Measurements from ENCODE around the gene EFEMP2. TPM values are rescaled to one million over a fixed set of nuclear protein-coding genes. Genes with fewer than 3 reads are reported as not detected.

The EFEMP2 gene
- total RNA-seq, 1 experiment from 2014 or later = 4.5 TPM

DNA sequence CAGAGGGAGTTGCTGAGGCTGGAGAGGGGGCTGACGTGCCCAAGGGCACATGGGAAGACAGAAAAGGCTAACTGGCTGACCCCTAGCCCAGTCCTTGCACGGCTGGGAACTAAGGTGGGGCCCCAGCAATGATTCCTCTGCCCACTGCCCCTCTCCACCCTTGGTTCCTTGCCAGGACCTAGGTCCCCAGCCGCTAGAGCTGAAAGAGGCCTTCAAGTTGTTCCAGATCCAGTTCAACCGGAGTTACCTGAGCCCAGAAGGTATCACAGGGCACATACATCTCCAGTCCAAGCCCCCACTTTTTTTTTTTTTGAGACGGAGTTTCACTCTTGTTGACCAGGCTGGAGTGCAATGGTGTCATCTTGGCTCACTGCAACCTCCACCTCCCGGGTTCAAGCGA, 7.4 kb upstream of the EFEMP2 start:
- intact Hi-C loops (cut with micrococcal nuclease) = no loop called here
- H3K9ac ChIP-seq (ENCODE audit: low read length) = no peak overlapping the region
- H3F3A ChIP-seq (ENCODE audit: low read length, unreplicated experiment) = no peaks in the 10 kb centered on the region
- H3K79me2 ChIP-seq (ENCODE audit: low read length) = peaks cover 8% of the 10 kb centered on the region; the same call in 1 of the 2 replicates
- no peaks in the 10 kb centered on the region for H3K9me3 ChIP-seq (ENCODE audit: low read length)
- no peaks in the 10 kb centered on the region for H3K4me1 ChIP-seq (ENCODE audit: insufficient read depth, low read length)
- DNase-seq = no peak
- H2AFZ ChIP-seq (ENCODE audit: low read length) = no peak overlapping the region
- H3K9me2 ChIP-seq (replicated peaks; ENCODE audit: low read length) = no peaks in the 10 kb centered on the region
- no TSS peak for BruUV-seq (replicated peaks)
- no peaks in the 10 kb centered on the region for H3K27me3 ChIP-seq (ENCODE audit: low read length)
- H4K20me1 ChIP-seq (ENCODE audit: low read length) = no peaks in the 10 kb centered on the region
- TF ChIP-seq EZH2phosphoT487 (IDR thresholded peaks at IDR 0.05; ENCODE audit: borderline replicate concordance, low read length) (no peak), EZH2 (IDR thresholded peaks at IDR 0.05; ENCODE audit: low read length, unreplicated experiment) (no peak)
- TF ChIP-seq, protein P1, sequence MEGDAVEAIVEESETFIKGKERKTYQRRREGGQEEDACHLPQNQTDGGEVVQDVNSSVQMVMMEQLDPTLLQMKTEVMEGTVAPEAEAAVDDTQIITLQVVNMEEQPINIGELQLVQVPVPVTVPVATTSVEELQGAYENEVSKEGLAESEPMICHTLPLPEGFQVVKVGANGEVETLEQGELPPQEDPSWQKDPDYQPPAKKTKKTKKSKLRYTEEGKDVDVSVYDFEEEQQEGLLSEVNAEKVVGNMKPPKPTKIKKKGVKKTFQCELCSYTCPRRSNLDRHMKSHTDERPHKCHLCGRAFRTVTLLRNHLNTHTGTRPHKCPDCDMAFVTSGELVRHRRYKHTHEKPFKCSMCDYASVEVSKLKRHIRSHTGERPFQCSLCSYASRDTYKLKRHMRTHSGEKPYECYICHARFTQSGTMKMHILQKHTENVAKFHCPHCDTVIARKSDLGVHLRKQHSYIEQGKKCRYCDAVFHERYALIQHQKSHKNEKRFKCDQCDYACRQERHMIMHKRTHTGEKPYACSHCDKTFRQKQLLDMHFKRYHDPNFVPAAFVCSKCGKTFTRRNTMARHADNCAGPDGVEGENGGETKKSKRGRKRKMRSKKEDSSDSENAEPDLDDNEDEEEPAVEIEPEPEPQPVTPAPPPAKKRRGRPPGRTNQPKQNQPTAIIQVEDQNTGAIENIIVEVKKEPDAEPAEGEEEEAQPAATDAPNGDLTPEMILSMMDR (conservative IDR thresholded peaks at IDR 0.05; ENCODE audit: low read depth, low read length) = no peak
- H3K4me2 ChIP-seq (ENCODE audit: low read length) = no peak overlapping the region
- H3K36me3 ChIP-seq (ENCODE audit: low read depth, low read length) = peaks cover 25% of the 10 kb centered on the region; the same call in 1 of the 2 replicates
- CTCF ChIA-PET = no interaction called here
- POLR2A ChIA-PET (ENCODE audit: unreplicated experiment) = no interaction called here
- no peak overlapping the region for H3K27ac ChIP-seq (ENCODE audit: low read length)
- H3K4me3 ChIP-seq (ENCODE audit: low read length) = no peak overlapping the region
- ATAC-seq = no peak

DNA sequence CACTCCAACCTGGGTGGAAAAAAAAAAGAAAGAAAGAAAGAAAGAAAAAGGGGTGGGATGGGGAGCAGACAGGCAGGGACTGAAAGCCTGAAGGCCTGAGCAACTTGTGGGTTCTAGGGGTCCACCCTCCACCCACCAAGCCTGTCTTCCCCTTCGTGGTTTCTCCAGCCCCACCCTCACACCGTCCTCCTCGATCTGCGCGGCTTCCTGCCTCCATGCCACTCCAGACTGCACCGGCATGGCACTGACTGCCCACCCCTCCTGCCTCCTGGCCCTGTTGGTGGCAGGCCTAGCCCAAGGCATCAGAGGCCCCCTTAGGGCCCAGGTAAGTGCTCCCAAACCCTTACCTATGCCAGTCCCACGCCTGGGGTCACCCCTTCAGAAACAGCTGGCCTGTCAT, 7.0 kb upstream of the EFEMP2 start, which contains the start of gene CTSW:
CTSW (plus strand) TSS at position 221 of the 400 bp plus-strand sequence; CDS start at position 239, 18 bp downstream.
- ChIA-PET POLR2A (ENCODE audit: unreplicated experiment) (no interaction called here), CTCF (no interaction called here)
- H2AFZ ChIP-seq (ENCODE audit: low read length) = no peak within 1 kb of the TSS
- H3K9me3 ChIP-seq (ENCODE audit: low read length) = no peaks in the 10 kb centered on the region
- no TSS peak for BruUV-seq (replicated peaks)
- no peak within 1 kb of the TSS for H3K9ac ChIP-seq (ENCODE audit: low read length)
- ATAC-seq (no peak), DNase-seq (no peak)
- peaks cover 8% of the 10 kb centered on the region; the same call in 1 of the 2 replicates for H3K79me2 ChIP-seq (ENCODE audit: low read length)
- H3K4me3 ChIP-seq (ENCODE audit: low read length) = no peak within 1 kb of the TSS
- no peaks in the 10 kb centered on the region for H3F3A ChIP-seq (ENCODE audit: low read length, unreplicated experiment)
- no peaks in the 10 kb centered on the region for H4K20me1 ChIP-seq (ENCODE audit: low read length)
- peaks cover 23% of the 10 kb centered on the region; the same call in 1 of the 2 replicates for H3K36me3 ChIP-seq (ENCODE audit: low read depth, low read length)
- TF ChIP-seq EZH2 (IDR thresholded peaks at IDR 0.05; ENCODE audit: low read length, unreplicated experiment) (no peak), EZH2phosphoT487 (IDR thresholded peaks at IDR 0.05; ENCODE audit: borderline replicate concordance, low read length) (no peak)
- TF ChIP-seq, protein P1 (conservative IDR thresholded peaks at IDR 0.05; ENCODE audit: low read depth, low read length) = no peak
- no peak within 1 kb of the TSS for H3K4me2 ChIP-seq (ENCODE audit: low read length)
- intact Hi-C loops (cut with micrococcal nuclease) = no loop called here
- no peak within 1 kb of the TSS for H3K27ac ChIP-seq (ENCODE audit: low read length)
- no peaks in the 10 kb centered on the region for H3K9me2 ChIP-seq (replicated peaks; ENCODE audit: low read length)
- no peaks in the 10 kb centered on the region for H3K27me3 ChIP-seq (ENCODE audit: low read length)
- no peaks in the 10 kb centered on the region for H3K4me1 ChIP-seq (ENCODE audit: insufficient read depth, low read length)

GRCh38 chr11:65873318-65874156, 937 bp upstream of the EFEMP2 start:
- ChIA-PET POLR2A (ENCODE audit: unreplicated experiment) (interaction anchor here (0.7 kb wide), 1 partner anchor 13 kb away, joined by 3 read pairs; no protein-coding TSS in a partner anchor), CTCF (interaction anchor here (1.0 kb wide), 1 partner anchor 15 kb away, joined by 3 read pairs; the partner anchor contains the start of gene FIBP)
- ATAC-seq = peak; percentile 76
- no peaks in the 10 kb centered on the region for H3K9me2 ChIP-seq (replicated peaks; ENCODE audit: low read length)
- DNase-seq = peak; percentile 98
- peak overlapping the region; percentile 78 for H3K4me3 ChIP-seq (ENCODE audit: low read length)
- peak overlapping the region; percentile 55 for H3K9ac ChIP-seq (ENCODE audit: low read length)
- H3K4me2 ChIP-seq (ENCODE audit: low read length) = peak overlapping the region; percentile 99
- H3K27ac ChIP-seq (ENCODE audit: low read length) = no peak overlapping the region
- H3F3A ChIP-seq (ENCODE audit: low read length, unreplicated experiment) = no peaks in the 10 kb centered on the region
- H3K27me3 ChIP-seq (ENCODE audit: low read length) = no peaks in the 10 kb centered on the region
- intact Hi-C loops (cut with micrococcal nuclease) = no loop called here
- peak overlapping the region; percentile 87 for H2AFZ ChIP-seq (ENCODE audit: low read length)
- TSS peak; percentile 82 for BruUV-seq (replicated peaks)
- H3K79me2 ChIP-seq (ENCODE audit: low read length) = no peaks in the 10 kb centered on the region
- H4K20me1 ChIP-seq (ENCODE audit: low read length) = no peaks in the 10 kb centered on the region
- H3K4me1 ChIP-seq (ENCODE audit: insufficient read depth, low read length) = peaks cover 6% of the 10 kb centered on the region
- TF ChIP-seq EZH2phosphoT487 (IDR thresholded peaks at IDR 0.05; ENCODE audit: borderline replicate concordance, low read length) (no peak), EZH2 (IDR thresholded peaks at IDR 0.05; ENCODE audit: low read length, unreplicated experiment) (no peak)
- TF ChIP-seq, protein P1 (conservative IDR thresholded peaks at IDR 0.05; ENCODE audit: low read depth, low read length) = no peak
- no peaks in the 10 kb centered on the region for H3K36me3 ChIP-seq (ENCODE audit: low read depth, low read length)
- no peaks in the 10 kb centered on the region for H3K9me3 ChIP-seq (ENCODE audit: low read length)

Measured in PC-3 (cell line).